G401.6 (cell line): ENCODE measurements around the gene TTLL9.

Experiments used
- FAIRE-seq: peaks from 2 replicates; lab custom pipeline; 2012; peaks lifted over from hg19 to GRCh38; lab: Jason Lieb, UNC

Gene TTLL9

GRCh38 chr20:31836853-31837608, 33.4 kb upstream of the TTLL9 start:
- FAIRE-seq: no peak

GRCh38 chr20:31837896-31838397, 32.5 kb upstream of the TTLL9 start:
- FAIRE-seq: no peak

DNA sequence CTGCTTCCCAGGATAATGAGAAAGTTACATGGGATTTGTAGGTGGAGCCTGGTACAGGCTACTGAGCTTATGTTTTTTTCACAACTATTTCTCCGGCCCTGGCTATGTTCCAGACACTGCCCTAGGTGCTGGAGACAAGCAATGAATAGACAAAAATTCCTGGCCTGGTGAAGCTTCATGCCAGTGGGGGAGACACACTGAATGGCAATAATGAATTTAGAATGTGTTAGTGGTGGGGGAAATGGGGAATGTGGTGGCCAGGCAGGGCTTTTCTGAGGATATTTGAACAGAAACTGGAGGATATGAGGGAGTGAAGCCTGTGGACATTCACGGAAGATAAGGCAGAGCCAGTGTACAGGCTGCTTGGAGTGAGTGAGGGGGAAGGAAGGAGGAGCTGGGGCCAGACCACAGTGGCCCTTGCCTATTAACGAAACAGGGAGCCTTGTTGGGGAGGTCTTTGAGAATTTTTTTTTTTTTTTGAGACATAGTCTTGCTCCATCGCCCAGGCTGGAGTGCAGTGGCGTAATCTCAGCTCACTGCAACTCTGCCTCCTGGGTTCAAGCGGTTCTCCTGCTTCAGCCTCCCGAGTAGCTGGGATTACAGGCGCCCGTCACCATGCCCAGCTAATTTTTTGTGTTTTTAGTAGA, 31.7 kb upstream of the TTLL9 start:
- FAIRE-seq: no peak

- FAIRE-seq: no peak
Observed at GRCh38 chr20:31839782-31840487, 30.5 kb upstream of the TTLL9 start.

- no peak for FAIRE-seq
Observed at GRCh38 chr20:31840906-31841816, 29.3 kb upstream of the TTLL9 start.

- no peak for FAIRE-seq
Observed at GRCh38 chr20:31841928-31842327, 28.5 kb upstream of the TTLL9 start.

DNA sequence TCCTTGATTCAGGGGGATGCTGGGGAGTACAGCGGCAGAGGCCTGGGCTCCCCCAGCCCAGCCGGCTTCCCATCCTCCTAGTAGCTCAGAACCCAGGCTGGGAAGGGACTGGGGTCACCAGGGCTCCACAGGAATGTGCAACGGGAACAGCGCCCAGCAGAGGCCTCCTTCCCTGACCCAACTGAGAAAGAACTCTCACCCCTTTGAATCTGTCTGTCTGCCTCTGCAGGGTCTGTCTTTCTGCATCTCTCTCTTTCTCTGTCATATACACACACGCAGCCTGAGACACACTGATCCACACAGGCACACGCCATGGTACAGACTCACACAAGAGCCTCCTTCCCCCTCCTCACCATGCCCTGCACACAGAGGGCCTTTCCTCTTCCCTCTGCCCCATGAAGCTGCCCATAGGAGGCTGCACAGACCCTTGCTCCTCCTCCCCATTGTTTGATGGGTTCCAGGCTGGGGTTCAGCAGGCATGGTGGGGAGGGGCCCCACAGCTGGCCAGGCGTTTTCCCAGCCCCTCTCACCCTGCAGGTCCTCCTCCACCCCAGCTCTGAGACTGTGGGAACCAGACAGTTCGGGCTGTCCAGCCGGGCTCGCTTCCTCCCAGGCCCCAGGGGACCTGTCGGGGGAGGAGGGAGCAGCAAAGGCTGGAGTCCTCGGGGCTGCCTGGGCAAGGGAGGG, 27.8 kb upstream of the TTLL9 start:
- no peak for FAIRE-seq

GRCh38 chr20:31843288-31843687, 27.1 kb upstream of the TTLL9 start:
- FAIRE-seq: no peak

- FAIRE-seq: no peak
Observed at GRCh38 chr20:31843881-31844280, 26.6 kb upstream of the TTLL9 start.

GRCh38 chr20:31844737-31845299, 25.6 kb upstream of the TTLL9 start:
- FAIRE-seq: no peak

DNA sequence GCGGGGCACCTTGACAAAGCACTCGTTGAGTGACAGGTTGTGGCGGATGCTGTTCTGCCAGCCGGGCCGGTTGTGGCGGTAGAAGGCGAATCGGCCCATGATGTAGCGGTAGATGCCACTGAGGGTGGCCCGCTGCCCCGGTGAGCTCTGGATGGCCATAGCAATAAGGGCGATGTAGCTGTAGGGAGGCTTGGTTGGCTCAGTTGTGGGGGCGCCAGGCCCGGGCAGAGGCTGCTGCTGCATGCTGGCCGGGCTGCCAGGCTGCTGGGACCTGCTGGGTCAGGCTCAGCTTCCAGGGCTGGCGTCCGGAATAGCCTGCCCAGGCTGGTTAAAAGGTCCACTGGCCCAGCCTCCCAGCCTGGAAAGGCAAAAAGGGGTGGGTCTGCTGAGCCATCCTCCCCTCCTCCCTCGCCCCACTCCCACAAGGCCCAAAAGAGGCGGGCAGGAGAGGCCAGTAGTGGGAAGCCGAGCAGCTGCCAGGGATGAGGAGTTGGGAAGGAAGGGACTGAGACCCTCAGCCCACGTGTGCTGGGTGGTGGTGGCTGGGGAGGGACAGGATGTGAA, 25.1 kb upstream of the TTLL9 start, which contains the start of gene FOXS1:
FOXS1 (minus strand) TSS at position 305 of the 564 bp plus-strand sequence; CDS start at position 243, 62 bp downstream.
- no peak for FAIRE-seq

- no peak for FAIRE-seq
Observed at GRCh38 chr20:31846793-31847138, 23.7 kb upstream of the TTLL9 start.

DNA sequence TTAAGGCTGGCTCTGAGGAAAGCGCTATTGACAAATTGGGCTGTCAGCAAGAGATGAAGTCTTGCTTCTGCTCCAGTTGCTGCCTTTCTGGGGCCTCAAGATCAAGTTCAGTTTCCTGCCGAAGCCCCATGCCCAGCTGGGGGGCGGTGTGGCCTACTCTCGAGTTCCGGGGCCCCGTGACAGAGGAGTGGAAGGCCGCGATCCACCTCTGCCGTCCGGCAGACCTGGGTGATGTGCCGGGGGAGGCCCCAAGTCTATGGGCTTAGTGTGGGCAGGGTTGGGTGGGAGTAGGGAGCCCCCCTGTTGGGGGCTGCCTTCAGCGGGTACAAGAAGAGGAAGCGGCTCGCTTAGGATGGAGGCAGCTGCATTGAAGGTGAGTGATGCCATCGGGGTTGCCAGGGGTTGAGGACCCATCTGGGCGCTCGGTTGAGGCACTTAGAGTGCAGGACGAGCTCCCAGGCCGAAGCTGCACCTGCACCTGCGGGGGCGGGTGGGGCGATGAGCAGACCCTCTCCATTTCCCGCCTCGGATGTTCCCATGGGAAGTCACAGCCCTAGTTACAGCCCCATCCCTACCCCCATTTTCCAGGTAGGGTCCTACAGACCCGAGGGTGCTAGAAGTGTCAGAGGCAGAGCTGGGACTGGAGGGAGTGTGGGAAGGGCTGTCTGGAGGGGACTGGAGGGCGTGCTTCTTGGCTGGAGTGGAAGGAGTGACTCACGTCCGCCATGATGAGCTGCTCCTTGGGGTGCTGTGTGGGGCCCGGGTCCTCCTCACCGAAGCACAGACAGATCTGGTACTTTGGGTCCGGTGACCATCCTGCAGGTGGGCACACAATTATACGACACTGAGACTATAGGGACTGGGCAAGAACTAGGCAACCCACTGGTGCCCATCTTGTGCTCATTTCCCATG, 22.1 kb upstream of the TTLL9 start:
- no peak for FAIRE-seq

DNA sequence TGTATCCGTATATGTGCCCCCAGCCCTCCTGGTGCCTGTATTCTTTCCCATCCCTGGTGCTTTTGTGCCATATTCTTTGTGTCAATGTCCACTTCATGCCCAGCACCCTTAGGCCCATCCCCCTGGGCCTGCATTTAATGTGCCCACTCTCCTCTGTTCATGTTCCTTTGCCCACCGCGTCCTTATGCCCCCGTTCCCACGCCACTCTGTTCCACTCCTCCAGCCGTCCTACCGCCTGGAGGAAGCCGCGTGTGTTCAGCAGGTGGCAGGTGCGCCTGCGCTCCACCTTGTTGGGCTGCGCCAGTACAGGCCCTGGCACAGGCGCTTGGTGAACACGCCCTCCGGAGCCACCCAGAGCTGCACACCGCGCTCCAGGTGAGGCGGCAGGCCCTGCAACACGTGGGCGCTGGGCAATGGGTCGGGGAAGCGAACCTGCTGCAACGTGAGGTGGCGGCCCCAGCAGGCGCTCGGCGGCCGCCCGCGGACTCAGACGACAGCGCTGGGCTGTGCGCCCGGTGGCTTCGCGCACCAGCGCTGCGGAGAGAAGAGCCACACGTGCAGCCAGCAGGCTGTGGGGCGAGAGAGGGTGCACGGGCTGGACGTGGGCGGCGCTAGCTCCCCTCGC, 21.0 kb upstream of the TTLL9 start:
- no peak for FAIRE-seq

DNA sequence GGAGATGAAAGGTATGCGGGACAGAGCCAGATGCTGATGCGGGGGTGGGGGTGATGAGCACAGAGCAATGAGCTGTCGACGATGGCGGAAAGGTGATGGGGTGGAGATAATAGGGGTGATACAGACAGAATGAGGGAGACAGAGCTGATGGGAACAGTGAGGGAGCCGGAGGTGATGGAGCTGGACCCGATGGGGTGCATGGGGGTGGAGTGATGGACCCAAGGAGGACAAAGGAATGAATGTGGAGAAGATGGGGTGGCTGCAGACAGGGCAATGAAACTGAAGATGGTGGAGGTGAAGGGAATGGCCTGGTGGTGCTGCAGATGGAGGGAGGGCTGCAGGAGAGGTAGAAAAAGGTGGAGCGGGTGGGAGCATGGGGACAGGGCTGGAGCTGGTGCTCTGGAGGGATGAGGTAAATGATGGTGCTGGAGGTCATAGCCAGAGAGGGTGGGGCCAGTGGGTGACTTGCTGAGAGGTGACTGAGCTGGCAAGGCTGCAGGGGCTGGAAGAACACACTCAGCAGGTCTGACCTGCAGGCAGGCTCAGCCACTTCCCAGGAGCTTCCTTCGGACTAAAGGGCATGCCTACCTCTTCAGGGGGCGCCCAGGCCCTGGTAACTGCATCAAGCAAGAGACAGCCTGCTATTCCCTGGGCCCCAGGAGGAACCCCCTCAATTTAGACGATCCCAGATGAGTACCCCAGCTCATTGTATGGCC, 19.0 kb upstream of the TTLL9 start:
- FAIRE-seq: no peak

DNA sequence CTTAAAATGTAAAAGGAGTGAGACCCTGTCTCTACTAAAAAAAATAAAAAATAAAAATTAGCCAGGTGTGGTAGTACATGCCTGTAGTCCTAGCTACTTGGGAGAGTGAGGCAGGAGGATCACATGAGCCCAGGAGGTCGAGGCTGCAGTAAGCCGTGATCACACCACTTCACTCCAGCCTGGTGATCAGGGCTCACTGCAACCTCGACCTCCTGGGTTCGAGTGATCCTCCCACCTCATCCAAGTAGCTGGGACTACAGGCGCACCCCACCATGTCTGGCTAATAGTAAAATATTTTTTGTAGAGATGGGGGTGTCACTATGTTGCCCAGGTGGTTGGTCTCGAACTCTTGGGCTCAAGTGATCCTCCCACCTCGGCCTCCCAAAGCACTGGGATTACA, 17.0 kb upstream of the TTLL9 start:
- FAIRE-seq: no peak

- FAIRE-seq: no peak
Observed at GRCh38 chr20:31856516-31856915, 13.9 kb upstream of the TTLL9 start.
